ENCODE measurements around the gene PRRG3. TPM values are rescaled to one million over a fixed set of nuclear protein-coding genes. Genes with fewer than 3 reads are reported as not detected.

Gene PRRG3
- total RNA-seq, 2 donors from 2014 or later = 0.05 to 0.96 TPM

DNA sequence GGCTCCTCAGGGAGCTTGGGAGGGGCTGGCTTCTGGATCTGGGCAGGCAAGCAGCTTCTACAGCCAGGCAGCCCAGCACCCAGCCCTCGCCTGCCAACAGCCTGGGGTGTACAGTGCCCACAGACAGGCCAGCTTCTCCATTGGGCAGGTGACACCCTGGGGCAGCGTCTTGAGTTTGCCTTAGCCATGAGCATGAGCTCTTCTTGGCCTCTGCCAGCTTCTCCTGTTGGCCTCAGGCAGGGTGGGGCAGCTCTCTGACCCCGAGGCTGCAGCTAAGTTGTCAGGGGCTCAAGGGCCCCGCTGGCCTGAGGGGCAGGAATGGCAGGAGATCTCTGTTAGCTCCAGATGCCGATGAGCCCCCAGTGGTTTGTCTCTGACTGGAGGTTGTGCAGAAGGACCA lies 31.5 kb downstream of the PRRG3 start:
- TF ChIP-seq, protein P1, sequence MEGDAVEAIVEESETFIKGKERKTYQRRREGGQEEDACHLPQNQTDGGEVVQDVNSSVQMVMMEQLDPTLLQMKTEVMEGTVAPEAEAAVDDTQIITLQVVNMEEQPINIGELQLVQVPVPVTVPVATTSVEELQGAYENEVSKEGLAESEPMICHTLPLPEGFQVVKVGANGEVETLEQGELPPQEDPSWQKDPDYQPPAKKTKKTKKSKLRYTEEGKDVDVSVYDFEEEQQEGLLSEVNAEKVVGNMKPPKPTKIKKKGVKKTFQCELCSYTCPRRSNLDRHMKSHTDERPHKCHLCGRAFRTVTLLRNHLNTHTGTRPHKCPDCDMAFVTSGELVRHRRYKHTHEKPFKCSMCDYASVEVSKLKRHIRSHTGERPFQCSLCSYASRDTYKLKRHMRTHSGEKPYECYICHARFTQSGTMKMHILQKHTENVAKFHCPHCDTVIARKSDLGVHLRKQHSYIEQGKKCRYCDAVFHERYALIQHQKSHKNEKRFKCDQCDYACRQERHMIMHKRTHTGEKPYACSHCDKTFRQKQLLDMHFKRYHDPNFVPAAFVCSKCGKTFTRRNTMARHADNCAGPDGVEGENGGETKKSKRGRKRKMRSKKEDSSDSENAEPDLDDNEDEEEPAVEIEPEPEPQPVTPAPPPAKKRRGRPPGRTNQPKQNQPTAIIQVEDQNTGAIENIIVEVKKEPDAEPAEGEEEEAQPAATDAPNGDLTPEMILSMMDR (IDR thresholded peaks at IDR 0.05) = no peak
- intact Hi-C loops (cut with DNase I) = no loop called here
- no peak overlapping the region for H3K27ac ChIP-seq
- H3K36me3 ChIP-seq = no peaks in the 10 kb centered on the region
- no peaks in the 10 kb centered on the region for H3K27me3 ChIP-seq
- H3K9me3 ChIP-seq = no peaks in the 10 kb centered on the region
- H3K9ac ChIP-seq (ENCODE audit: low read depth in 2 of 2, low read length in 2 of 2) = no peak overlapping the region
- DNase-seq = no peak
- no peaks in the 10 kb centered on the region for H3K4me1 ChIP-seq
- no peak overlapping the region for H3K4me3 ChIP-seq

GRCh38 chrX:151727346-151727745 lies 32.1 kb downstream of the PRRG3 start:
- intact Hi-C loops (cut with DNase I) = no loop called here
- Histone ChIP-seq H3K27me3 (no peaks in the 10 kb centered on the region), H3K9me3 (no peaks in the 10 kb centered on the region), H3K36me3 (no peaks in the 10 kb centered on the region), H3K27ac (no peak overlapping the region), H3K4me3 (no peak overlapping the region), H3K4me1 (no peaks in the 10 kb centered on the region), H3K9ac (ENCODE audit: low read depth in 2 of 2, low read length in 2 of 2) (no peak overlapping the region)
- TF ChIP-seq, protein P1 (IDR thresholded peaks at IDR 0.05) = no peak
- no peak for DNase-seq

- Histone ChIP-seq H3K9me3 (no peaks in the 10 kb centered on the region), H3K27me3 (no peaks in the 10 kb centered on the region), H3K36me3 (no peaks in the 10 kb centered on the region), H3K4me1 (no peaks in the 10 kb centered on the region), H3K27ac (no peak overlapping the region), H3K9ac (ENCODE audit: low read depth in 2 of 2, low read length in 2 of 2) (no peak overlapping the region), H3K4me3 (no peak overlapping the region)
- DNase-seq = no peak
- intact Hi-C loops (cut with DNase I) = no loop called here
- TF ChIP-seq, protein P1 (IDR thresholded peaks at IDR 0.05) = no peak
Measured at GRCh38 chrX:151729056-151729725, 33.9 kb downstream of the PRRG3 start.

GRCh38 chrX:151734446-151734845 lies 39.2 kb downstream of the PRRG3 start, which contains the start of gene CNGA2:
TSS of gene CNGA2 (plus strand) at chrX:151734746. CDS start at chrX:151738484, 3,738 bp downstream.
- H3K4me3 ChIP-seq = no peak within 1 kb of the TSS
- H3K4me1 ChIP-seq = no peaks in the 10 kb centered on the region
- no peaks in the 10 kb centered on the region for H3K36me3 ChIP-seq
- H3K9ac ChIP-seq (ENCODE audit: low read depth in 2 of 2, low read length in 2 of 2) = no peak within 1 kb of the TSS
- H3K9me3 ChIP-seq = no peaks in the 10 kb centered on the region
- TF ChIP-seq, protein P1 (IDR thresholded peaks at IDR 0.05) = no peak
- H3K27ac ChIP-seq = no peak within 1 kb of the TSS
- intact Hi-C loops (cut with DNase I) = no loop called here
- DNase-seq = no peak
- H3K27me3 ChIP-seq = no peaks in the 10 kb centered on the region

DNA sequence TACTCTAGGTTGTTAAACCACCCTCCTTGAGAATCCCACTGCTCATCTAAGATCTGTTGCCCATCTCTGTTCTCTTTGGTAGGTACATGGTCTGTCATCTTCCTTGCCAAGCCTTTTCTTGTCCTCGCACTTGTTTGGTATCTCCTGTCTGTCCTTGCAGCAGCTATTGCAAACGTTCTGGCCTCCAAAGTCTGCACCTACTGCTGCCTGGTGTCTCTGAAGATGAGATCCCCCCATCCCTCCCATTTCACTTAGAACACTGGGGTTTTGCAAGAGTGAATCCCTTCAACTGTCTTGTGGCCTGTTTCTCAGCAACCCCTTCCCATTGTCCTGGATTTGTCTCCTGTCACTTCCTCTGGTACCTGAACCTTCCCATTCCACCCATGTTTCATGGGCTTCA lies 40.0 kb downstream of the PRRG3 start:
- H3K36me3 ChIP-seq = no peaks in the 10 kb centered on the region
- DNase-seq = no peak
- TF ChIP-seq, protein P1 (IDR thresholded peaks at IDR 0.05) = no peak
- no peak overlapping the region for H3K27ac ChIP-seq
- no peaks in the 10 kb centered on the region for H3K27me3 ChIP-seq
- no peak overlapping the region for H3K4me3 ChIP-seq
- intact Hi-C loops (cut with DNase I) = no loop called here
- H3K9ac ChIP-seq (ENCODE audit: low read depth in 2 of 2, low read length in 2 of 2) = no peak overlapping the region
- H3K9me3 ChIP-seq = no peaks in the 10 kb centered on the region
- H3K4me1 ChIP-seq = no peaks in the 10 kb centered on the region
